SK-N-MC (cell line): ENCODE results near the gene CHEK1.

ENCODE experiments used
- EZH2 ChIP-seq: fragments of 200-600 bp; sonication (generic); IDR thresholded peaks from one replicate; pipeline ENCODE4 v1.6.1; 2017; ENCODE audit warnings: antibody characterized with exemption
- FOXP2 ChIP-seq: optimal IDR thresholded peaks from 2 replicates; pipeline ENCODE3; 2011; ENCODE audit warnings: mild to moderate bottlenecking, moderate library complexity; ENCODE audit not compliant: insufficient read depth; ENCODE audit errors: extremely low read length, control extremely low read depth
- POLR2AphosphoS5 ChIP-seq: IDR thresholded peaks from 2 replicates; pipeline ENCODE4 v1.6.1; 2012; ENCODE audit warnings: mild to moderate bottlenecking, low read depth, low read length, borderline replicate concordance

DNA sequence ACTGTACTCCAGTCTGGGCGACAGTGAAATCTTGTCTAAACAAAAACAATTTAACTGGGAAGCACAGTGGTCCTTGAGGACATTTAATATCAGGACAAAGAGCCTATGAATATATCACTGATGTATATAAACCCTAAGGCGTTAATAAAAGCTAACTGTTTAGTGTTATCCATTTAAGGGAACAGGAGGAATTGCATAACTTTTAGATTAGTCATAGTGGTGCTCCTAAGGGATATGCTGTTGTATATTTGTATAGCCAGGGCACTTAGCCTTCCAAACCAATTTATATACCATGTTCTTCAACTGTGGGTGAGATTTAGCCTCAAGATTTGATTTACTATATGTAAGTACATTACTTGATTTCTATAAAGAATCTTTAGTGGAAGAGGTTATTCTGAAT is 3.0 kb upstream of the CHEK1 start:
- TF ChIP-seq POLR2AphosphoS5 (no peak), EZH2 (no peak), FOXP2 (no peak)
